ENCODE data around the gene CARNS1. TPM values are rescaled to one million over a fixed set of nuclear protein-coding genes. Genes with fewer than 3 reads are reported as not detected.
"Not testable (repeated sequence)": the region's sequence is repeated elsewhere in the genome, so short reads cannot be mapped to it uniquely, and the experiment has no call there.

The CARNS1 gene
- total RNA-seq, 1 donor from 2014 or later, result under 0.01 TPM

DNA sequence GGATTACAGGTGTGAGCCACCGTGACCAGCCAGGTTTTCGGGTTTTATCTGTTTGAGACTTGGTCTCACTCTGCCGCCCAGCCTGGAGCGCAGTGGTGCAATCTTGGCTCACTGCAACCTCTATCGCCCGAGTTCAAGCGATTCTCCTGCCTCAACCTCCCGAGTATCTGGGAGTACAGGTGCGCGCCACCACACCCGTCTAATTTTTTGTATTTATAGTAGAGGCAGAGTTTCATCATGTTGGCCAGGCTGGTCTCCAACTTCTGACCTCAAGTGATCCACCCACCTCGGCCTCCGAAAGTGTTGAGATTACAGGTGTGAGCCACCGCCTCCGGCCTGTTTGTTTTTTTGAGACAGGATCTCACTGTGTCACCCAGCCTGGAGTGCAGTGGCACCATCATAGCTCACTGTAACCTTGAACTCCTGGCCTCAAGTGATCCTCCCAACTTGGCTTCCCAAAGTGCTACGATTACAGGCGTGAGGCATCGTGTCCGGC lies 11.9 kb downstream of the CARNS1 start:
- not testable (repeated sequence) for DNase-seq (ENCODE audit: low read depth in 2 of 2)

DNA sequence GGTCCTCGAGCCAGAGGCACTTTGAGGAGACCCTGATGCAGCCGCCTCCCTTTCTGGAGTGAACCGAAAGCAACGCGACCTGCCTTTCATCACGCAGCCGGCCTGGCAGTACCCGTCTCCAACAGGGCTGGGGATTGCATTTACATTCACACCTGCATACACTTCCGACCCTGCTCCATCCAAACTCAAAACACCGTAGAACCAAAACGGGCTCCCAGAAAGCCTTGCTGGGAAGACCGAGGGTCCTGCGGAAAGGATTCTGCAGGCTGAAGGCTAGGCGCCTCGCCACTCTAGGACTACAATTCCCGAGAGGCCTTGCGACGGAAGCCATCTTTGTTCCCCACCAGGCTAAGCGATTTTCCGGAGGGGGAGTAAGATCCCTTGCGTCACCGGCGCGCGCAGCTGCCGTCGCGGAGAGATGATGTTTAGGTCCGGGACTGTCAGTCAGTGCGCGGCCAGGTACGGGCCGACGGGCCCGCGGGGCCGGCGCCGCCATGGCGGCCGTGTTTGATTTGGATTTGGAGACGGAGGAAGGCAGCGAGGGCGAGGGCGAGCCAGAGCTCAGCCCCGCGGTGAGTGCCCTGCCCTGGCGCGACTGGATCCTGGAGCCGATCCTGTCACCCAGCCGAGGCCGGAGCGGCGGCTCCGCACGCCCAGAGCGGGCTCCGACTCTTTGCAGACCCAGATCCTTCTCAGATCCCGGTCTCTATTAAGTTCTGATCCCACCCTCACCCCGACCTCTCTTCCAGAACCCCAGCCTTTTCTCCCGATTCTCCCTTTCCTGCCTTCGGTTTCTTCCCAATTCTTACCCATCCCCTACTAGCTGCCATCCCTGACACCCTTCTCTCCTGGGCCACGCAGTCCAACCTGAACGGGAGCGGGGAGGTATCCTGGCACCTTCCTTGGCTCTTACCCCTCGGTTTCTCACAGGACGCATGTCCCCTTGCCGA lies 12.8 kb downstream of the CARNS1 start, which contains the start of gene RPS6KB2:
Gene RPS6KB2, plus strand, starts transcription at position 443 of the 950 bp plus-strand sequence. Its CDS starts 52 bp downstream, at position 495.
- DNase-seq (ENCODE audit: low read depth in 2 of 2), result peak; percentile 98 to 99

DNA sequence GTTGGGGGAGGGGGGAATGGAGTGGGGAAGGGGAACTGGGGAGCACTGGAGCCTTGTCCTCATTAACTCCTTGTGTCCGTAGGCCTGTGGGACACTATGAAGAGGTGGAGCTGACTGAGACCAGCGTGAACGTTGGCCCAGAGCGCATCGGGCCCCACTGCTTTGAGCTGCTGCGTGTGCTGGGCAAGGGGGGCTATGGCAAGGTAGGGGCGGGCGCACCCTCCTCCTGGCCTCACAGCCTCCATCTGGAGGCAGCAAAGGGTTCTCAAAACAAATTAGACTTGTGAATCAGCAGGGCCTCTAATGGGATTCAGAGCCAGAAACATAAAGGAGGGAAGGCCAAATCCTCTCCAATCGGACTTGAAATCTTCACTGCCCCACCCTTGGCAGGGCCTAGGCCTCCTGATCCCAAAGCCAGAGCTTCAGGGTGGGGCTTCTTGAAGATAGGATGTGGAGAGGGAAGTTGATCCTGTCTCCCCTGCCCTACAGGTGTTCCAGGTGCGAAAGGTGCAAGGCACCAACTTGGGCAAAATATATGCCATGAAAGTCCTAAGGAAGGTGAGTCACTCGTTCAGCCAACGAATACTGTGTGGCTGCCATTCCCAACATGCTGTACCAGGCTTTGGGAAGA lies 13.7 kb downstream of the CARNS1 start:
- DNase-seq (ENCODE audit: low read depth in 2 of 2), result no peak

DNA sequence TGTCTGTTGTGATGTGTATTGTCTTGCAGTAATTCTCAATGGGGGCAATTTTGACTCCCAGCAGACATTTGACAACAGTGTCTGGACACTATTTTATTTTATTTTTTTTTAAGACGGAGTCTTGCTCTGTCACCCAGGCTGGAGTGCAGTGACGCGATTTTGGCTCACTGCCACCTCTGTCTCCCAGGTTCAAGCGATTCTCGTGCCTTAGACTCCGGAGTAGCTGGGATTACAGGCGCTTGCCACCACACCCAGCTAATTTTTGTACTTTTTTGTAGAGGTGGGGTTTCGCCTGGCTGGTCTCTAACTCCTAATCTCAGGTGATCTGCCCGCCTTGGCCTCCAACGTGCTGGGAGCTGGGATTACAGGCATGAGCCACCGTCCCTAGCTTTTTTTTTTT lies 14.2 kb downstream of the CARNS1 start:
- DNase-seq (ENCODE audit: low read depth in 2 of 2), result no peak

DNA sequence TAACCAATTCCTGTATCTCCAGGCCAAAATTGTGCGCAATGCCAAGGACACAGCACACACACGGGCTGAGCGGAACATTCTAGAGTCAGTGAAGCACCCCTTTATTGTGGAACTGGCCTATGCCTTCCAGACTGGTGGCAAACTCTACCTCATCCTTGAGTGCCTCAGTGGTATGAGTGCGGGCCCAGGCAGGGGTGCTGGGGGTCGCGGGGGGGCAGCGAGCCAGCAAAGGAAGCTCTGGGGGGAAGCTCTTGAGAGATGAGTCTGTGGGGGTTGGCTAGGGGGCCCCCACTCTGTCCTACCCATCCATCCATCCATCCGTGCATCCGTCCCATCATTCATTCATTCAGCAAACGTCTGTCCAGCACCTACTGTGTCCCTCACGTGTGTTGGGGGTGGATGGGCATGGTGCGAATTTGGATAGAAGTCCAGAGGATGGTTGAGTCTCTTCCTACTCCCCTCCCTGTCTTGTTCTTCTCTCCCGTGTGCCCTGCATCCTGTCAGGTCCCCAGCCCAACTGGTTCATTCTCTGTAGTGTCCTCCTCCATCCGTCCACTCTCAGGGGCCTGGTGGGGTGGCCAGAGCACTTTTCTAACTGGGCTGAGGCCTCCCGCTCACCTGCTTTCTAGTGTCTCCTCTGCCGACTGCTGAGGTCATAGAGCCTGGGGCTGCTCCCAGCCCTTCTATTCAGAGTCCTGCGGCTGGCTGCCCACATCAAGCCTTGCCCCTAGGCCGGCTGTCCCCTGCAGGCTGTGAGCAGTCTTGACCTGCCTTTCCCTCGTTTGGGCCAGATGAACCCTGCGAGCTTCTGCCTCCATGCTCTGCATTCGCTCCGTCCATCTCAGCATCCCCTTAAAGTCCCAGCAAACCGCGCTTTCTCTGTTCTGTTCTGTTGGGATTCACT lies 16.1 kb downstream of the CARNS1 start:
- no peak for DNase-seq (ENCODE audit: low read depth in 2 of 2)

DNA sequence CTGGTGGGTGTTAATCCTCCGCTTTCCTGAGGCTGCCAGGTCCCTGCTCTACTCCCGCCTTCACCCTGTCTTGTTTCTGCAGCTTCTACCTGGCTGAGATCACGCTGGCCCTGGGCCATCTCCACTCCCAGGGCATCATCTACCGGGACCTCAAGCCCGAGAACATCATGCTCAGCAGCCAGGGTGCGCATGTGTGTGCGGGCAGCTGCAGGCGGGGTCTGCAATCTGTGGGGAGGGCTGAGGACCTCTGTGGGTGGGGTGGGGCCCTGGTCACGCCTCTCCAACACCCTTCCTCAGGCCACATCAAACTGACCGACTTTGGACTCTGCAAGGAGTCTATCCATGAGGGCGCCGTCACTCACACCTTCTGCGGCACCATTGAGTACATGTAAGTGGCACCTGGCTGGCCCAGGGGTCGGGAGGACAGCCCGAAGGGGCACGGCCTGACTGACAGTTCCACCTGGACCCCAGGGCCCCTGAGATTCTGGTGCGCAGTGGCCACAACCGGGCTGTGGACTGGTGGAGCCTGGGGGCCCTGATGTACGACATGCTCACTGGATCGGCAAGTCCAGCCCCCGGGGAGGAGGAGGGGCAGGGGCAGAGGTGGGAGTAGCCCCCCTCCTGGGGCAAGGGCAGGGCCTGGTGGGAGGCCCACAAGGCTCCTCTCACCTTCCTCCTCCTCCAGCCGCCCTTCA lies 17.3 kb downstream of the CARNS1 start:
- no peak for DNase-seq (ENCODE audit: low read depth in 2 of 2)

DNA sequence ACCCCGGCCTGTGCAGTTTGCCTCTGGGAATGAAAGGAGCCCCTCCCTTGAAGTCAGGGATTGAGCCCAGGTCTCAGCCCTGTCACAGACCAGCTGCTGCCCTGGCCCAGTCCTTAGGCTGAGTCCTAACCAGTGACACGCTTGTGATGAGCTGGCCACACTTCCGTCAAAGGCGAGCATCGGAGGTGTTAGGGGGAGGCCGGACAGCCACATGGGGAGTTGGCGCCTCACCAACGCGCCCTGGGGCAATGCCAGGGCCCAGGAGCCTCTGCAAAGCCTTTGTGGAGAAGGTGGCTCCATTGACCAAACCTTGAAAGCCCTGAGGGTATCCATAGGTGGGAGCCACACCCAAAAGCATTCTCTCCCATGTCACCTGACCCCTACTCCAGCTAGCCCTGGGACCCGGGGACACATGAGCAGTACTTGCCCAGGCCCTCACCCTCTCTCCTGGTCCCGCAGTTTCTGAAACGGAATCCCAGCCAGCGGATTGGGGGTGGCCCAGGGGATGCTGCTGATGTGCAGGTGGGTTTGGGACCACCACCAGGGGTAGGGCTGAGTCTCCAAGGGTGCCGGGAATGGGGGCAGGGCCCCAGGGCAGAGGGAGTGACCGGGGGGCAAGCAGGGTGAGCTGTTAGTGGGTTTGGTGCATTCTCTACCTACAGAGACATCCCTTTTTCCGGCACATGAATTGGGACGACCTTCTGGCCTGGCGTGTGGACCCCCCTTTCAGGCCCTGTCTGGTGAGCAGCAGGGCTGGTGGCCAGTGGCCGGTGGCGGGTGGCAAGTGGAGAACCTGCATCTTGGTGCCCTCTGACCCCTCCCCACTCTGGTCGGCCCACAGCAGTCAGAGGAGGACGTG lies 18.3 kb downstream of the CARNS1 start:
- no peak for DNase-seq (ENCODE audit: low read depth in 2 of 2)

DNA sequence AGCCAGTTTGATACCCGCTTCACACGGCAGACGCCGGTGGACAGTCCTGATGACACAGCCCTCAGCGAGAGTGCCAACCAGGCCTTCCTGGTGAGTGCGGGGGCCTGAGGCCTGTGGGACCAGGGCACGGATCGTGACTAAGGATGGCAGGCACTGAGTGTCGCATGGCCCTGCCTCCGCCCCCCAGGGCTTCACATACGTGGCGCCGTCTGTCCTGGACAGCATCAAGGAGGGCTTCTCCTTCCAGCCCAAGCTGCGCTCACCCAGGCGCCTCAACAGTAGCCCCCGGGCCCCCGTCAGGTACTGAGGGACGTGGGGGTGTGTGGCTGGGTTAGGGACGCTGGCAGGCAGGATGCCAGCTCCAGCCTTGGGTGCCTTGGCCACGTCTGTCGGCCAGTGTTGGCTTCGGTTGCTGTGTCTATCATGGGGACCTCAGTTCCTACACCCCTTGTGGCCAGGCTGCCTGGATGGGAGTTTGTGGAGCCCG lies 19.0 kb downstream of the CARNS1 start:
- no peak for DNase-seq (ENCODE audit: low read depth in 2 of 2)

DNA sequence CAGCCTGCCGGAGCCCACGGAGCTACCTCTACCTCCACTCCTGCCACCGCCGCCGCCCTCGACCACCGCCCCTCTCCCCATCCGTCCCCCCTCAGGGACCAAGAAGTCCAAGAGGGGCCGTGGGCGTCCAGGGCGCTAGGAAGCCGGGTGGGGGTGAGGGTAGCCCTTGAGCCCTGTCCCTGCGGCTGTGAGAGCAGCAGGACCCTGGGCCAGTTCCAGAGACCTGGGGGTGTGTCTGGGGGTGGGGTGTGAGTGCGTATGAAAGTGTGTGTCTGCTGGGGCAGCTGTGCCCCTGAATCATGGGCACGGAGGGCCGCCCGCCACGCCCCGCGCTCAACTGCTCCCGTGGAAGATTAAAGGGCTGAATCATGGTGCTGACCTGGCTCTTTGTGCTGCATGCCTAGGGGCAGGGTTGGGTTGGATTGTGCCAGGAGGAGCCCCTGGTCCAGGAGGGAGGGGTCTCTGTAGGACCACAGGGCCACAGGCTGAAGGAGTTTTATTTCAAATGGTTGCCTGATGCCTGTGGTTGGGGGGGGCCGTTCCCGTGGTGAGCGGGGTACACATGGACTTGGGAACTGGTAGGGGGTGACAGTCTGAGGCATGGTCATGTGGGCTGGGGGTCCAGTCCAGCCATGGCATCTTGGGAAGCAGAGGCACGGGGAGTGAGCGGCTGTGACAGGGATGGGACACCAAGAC lies 19.7 kb downstream of the CARNS1 start:
- DNase-seq (ENCODE audit: low read depth in 2 of 2), result no peak

DNA sequence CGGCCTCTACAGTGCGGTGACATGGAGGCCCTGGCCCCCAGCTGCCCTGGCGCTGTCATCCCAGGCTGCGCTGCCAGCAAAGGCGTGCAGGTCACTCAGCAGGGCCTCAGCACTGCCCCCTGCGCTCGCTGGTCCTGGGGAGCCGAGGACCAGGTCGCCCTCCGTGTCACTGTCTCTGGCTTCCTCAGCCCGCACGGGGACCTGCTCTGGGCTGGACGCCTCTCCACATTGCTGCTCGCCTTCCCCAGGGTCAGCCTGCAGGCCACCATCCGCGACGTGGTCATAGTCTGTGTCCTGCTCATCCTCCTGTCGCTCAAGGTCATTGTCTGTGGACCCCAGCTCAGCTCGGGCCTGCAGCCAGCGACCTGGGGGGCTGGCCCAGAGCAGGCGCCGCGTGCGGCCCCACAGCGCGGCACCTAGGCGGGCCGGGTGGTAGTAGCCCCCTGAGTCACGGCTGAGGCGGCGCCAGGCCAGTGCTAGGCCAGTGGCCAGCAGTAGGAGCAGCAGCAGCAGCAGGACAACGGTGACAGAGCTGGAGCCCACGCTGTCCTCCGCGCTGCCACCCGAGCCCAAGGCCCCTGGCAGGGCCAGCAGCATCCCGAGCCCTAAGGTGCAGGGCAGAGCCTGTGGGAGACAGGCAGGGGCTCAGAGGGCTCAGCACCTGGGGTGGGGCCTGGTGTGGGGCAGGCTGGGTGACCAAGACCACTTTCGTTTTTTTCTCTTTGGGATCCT lies 20.4 kb downstream of the CARNS1 start:
- DNase-seq (ENCODE audit: low read depth in 2 of 2), result no peak

DNA sequence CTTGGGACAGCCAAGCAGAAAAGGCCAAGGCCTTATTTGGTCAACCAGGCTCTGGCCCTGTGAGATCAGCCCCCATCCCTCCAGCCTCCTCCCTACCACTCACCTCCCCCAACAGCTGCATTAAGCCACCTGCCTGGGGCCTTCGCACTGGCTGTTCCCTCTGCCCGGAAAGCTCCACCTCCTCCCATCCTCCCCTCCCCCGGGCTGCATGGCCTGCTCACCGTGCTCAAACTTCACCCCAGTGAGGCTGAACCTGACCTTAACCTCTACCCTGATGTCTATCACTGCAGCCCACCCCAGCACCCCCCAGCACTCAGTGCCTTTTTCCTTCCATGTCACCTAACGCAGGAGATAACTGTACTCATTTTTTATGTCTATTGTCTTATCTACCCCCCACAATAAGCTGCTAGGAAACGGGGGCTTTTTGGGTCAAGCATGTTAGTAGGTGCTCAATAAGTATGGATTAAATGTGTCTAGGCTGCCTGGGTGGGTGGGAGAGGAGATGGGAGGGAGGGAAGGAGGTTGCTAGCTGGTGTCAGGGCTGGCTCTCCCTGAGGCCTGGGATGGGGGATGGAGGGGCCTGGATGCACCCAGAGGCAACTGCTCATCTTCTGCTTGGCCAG lies 21.1 kb downstream of the CARNS1 start:
- no peak for DNase-seq (ENCODE audit: low read depth in 2 of 2)

DNA sequence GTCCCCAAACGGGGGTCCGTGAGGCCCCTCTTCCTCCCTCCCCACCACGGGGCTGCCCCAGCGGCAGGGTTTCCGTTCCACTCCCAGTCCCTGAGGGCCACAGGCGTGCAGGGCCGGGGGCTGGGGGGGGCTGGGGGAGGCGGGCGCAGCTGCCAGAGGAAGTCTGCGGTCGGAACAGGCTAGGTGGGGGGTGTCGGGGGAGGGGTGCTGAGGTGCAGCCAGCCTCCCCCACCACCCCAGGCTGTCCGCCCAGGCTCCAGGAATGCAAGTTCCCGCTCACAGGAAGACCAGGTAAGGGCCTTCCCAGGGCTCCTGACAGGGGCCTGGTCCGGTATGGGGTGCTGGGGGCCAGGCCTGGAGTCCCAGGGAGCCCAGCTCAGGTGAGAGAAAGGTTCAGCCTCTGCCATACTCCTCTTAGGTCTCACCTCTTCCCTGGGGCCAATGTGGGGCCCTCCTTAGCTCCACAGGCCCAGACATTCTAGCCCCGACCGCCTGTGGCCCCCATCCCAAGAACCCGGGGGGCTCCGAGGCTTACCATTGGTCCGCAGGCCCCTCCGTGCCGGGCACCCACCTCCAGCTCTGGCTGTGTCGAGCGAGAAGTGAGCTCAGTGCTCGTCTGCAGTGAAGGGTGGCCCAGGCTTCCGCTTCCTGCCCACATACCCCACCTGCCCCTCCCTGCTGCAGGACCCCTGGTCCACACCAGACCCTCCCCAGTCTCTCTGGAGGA lies 21.8 kb downstream of the CARNS1 start, which contains the start of gene PTPRCAP:
Gene PTPRCAP, minus strand, starts transcription at position 601 of the 727 bp plus-strand sequence. Its CDS starts 63 bp downstream, at position 538.
- DNase-seq (ENCODE audit: low read depth in 2 of 2), result no peak

DNA sequence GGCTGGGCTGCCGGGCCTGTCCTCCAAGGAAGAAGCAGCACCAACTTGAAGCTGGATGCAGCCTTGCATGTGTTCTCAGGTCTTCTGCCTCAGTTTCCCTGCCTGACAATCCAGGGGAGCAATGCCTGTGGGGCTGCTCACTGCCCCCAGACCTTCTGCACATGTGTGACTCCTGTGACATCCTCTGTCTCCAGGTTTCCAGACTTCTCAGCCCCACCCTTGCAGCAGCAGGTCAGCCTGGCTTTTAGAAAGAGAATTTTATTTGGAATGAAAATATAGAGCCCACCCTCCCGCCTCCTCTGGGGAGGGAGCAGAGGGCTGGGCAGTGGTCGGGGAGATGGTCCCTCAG lies 22.3 kb downstream of the CARNS1 start:
- no peak for DNase-seq (ENCODE audit: low read depth in 2 of 2)

DNA sequence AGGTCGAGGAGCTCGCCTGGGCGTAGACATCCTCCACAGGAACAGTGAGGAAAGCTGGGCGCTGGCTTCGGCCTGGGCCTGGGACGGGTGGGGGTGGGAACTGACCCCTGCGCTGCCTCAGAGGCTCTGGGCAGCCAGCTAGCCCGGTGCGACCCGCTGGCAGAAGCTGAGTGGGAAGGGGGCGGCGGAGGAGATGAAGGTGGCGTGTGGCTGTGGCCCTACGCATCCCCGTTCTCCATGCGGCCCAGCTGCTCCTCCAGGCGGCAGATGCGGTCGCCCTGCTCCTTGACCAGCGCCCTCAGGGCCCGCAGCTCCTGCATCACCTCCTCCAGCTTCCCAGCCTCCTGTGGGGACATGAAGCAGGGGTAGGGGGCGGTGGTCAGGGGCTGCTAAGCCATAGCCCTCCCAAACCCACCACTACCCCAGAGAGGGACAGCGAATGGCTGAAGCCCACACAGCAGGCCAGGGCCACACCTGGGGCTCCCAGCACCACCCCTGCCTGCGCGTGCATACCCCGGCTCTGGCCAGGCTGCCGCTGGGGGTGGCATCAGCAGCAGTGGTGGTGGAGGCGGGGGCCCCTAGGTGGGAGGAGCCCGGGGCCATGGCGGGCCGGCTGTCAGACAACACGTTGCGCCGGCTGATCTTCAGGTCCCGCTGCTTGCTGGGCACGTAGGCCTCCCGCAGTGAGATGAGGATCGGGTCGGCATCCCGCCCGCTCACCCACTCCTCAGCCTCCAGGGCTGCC lies 22.9 kb downstream of the CARNS1 start:
- DNase-seq (ENCODE audit: low read depth in 2 of 2), result no peak

DNA sequence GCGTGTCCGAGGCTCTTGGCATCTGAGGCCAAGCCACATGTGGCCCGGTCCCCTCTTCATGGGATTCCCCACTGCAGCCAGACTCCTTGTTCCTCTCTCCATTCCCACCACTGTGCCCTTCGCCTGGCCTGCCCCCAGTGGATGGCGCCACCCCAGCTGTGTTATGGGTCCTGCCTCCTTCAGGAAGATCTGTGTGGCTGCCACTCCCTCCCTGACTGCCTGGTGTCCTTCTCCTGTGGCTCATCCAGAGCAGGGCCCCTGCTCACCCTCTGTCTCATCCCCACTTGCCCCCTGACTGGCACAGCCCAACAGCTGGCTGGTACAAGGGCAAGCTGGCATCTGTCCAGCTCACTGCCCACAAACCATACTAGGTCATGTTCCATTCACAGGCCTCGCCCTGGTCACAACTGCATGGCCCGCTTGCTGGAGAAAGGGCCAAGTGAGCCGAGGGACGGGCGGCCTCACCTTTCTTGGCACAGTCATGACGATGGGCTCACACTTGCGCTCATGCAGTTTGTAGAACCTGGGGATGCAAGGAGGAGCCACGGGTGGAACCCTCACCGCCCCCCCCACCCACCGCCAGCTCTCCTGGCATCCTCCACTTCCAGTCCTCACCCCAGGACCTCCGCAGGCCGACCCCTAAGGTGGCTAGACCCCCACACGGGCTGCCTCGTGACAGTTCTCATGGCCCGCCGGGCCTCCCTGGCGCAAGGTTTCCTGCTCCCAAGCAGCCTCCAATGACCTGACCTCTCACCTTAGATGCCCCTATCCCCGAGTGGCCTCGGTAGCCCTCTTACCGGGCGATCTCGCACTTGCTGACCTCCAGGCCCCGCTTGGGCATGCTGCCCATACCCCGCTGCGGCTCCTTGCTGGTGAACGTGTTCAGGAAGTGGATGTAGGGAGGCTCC lies 24.1 kb downstream of the CARNS1 start:
- DNase-seq (ENCODE audit: low read depth in 2 of 2), result peak; percentile 34
